Subcutaneous abdominal adipose tissue (tissue), 5 donors: ENCODE data around the gene GPN2.

Source experiments
- H3K27ac ChIP-seq: one replicate; pipeline ENCODE4 v1.7.0; 2013; ENCODE audit warnings: low read depth, mild to moderate bottlenecking, inconsistent platforms, low read length, moderate library complexity
- H3K27me3 ChIP-seq, 5 donors: one replicate each; pipeline ENCODE4 v1.7.0; 2013; ENCODE audit warnings: low read length in 5 of 5, inconsistent platforms in 1 of 5; ENCODE audit not compliant: control insufficient read depth in 5 of 5, insufficient read depth in 4 of 5
- H3K36me3 ChIP-seq, 5 donors: one replicate each; pipeline ENCODE4 v1.7.0; 2013; ENCODE audit warnings: low read length in 5 of 5; ENCODE audit not compliant: control insufficient read depth in 5 of 5, insufficient read depth in 5 of 5
- H3K4me1 ChIP-seq, 5 donors: one replicate each; pipeline ENCODE4 v1.7.0; 2013; ENCODE audit warnings: low read length in 5 of 5, mild to moderate bottlenecking in 3 of 5, moderate library complexity in 1 of 5; ENCODE audit not compliant: control insufficient read depth in 5 of 5, insufficient read depth in 5 of 5
- H3K4me3 ChIP-seq, 5 donors: one replicate each; pipeline ENCODE4 v1.7.0; 2013; ENCODE audit warnings: low read length in 5 of 5, low read depth in 1 of 5
- H3K9ac ChIP-seq, 5 donors: one replicate each; pipeline ENCODE4 v1.7.0; 2013; ENCODE audit warnings: low read length in 5 of 5, mild to moderate bottlenecking in 4 of 5, moderate library complexity in 3 of 5
- H3K9me3 ChIP-seq, 5 donors: one replicate each; pipeline ENCODE4 v1.7.0; 2013; ENCODE audit warnings: low read length in 5 of 5; ENCODE audit not compliant: control insufficient read depth in 5 of 5
- donor health status: healthy.
- donor health status: healthy.
- donor health status: healthy.
- donor health status: healthy.
- donor health status: healthy.

GPN2 gene

GRCh38 chr1:26921126-26921539 is 31.1 kb upstream of the GPN2 start:
- Histone ChIP-seq H3K9me3 (no peaks in the 10 kb centered on the region), H3K4me1 (peaks cover 1 to 22% (median 18%) of the 10 kb centered on the region in 5 donors), H3K4me3 (peak overlapping the region; percentile 58 to 97 (median 83)), H3K27me3 (no peaks in the 10 kb centered on the region), H3K9ac (peak overlapping the region; percentile 36 to 99 (median 94)), H3K27ac (peak overlapping the region; percentile 100), H3K36me3 (peaks cover 6 to 19% (median 13%) of the 10 kb centered on the region in 5 donors)

- no peak overlapping the region for H3K27ac ChIP-seq
- no peaks in the 10 kb centered on the region for H3K27me3 ChIP-seq
- H3K36me3 ChIP-seq, result no peaks in the 10 kb centered on the region
- no peak overlapping the region for H3K4me3 ChIP-seq
- H3K4me1 ChIP-seq, result no peaks in the 10 kb centered on the region
- no peak overlapping the region for H3K9ac ChIP-seq
- no peaks in the 10 kb centered on the region for H3K9me3 ChIP-seq
These were observed 25.2 kb upstream of the GPN2 start for GRCh38 chr1:26915204-26915842.

GRCh38 chr1:26913754-26914619 is 23.9 kb upstream of the GPN2 start, which contains the start of gene NR0B2:
Gene NR0B2, minus strand, starts transcription at chr1:26913975. Its CDS starts 35 bp downstream, at chr1:26913940.
- Histone ChIP-seq H3K9ac (no peak within 1 kb of the TSS), H3K9me3 (no peaks in the 10 kb centered on the region), H3K4me3 (no peak within 1 kb of the TSS), H3K27me3 (no peaks in the 10 kb centered on the region), H3K4me1 (no peaks in the 10 kb centered on the region), H3K27ac (no peak within 1 kb of the TSS), H3K36me3 (no peaks in the 10 kb centered on the region)

- Histone ChIP-seq H3K9ac (no peak overlapping the region), H3K4me1 (no peaks in the 10 kb centered on the region), H3K9me3 (no peaks in the 10 kb centered on the region), H3K4me3 (no peak overlapping the region), H3K27me3 (no peaks in the 10 kb centered on the region), H3K27ac (no peak overlapping the region), H3K36me3 (no peaks in the 10 kb centered on the region)
These were observed 23.3 kb upstream of the GPN2 start for GRCh38 chr1:26913389-26913753.

GRCh38 chr1:26912147-26912490 is 22.0 kb upstream of the GPN2 start:
- Histone ChIP-seq H3K27ac (no peak overlapping the region), H3K9me3 (no peaks in the 10 kb centered on the region), H3K27me3 (no peaks in the 10 kb centered on the region), H3K9ac (no peak overlapping the region), H3K36me3 (no peaks in the 10 kb centered on the region), H3K4me1 (no peaks in the 10 kb centered on the region), H3K4me3 (no peak overlapping the region)

- no peak overlapping the region for H3K4me3 ChIP-seq
- no peaks in the 10 kb centered on the region for H3K27me3 ChIP-seq
- no peaks in the 10 kb centered on the region for H3K4me1 ChIP-seq
- no peak overlapping the region for H3K9ac ChIP-seq
- no peaks in the 10 kb centered on the region for H3K36me3 ChIP-seq
- no peaks in the 10 kb centered on the region for H3K9me3 ChIP-seq
- no peak overlapping the region for H3K27ac ChIP-seq
These were observed 21.5 kb upstream of the GPN2 start for GRCh38 chr1:26911399-26912146.

GRCh38 chr1:26910343-26911160 is 20.5 kb upstream of the GPN2 start:
- H3K4me1 ChIP-seq, result no peaks in the 10 kb centered on the region
- no peaks in the 10 kb centered on the region for H3K27me3 ChIP-seq
- H3K36me3 ChIP-seq, result no peaks in the 10 kb centered on the region
- H3K9me3 ChIP-seq, result no peaks in the 10 kb centered on the region
- H3K9ac ChIP-seq, result no peak overlapping the region
- no peak overlapping the region for H3K27ac ChIP-seq
- no peak overlapping the region for H3K4me3 ChIP-seq

GRCh38 chr1:26909951-26910342 is 19.9 kb upstream of the GPN2 start:
- no peaks in the 10 kb centered on the region for H3K27me3 ChIP-seq
- no peaks in the 10 kb centered on the region for H3K4me1 ChIP-seq
- no peaks in the 10 kb centered on the region for H3K36me3 ChIP-seq
- H3K9me3 ChIP-seq, result no peaks in the 10 kb centered on the region
- H3K4me3 ChIP-seq, result no peak overlapping the region
- no peak overlapping the region for H3K27ac ChIP-seq
- H3K9ac ChIP-seq, result no peak overlapping the region

- H3K9me3 ChIP-seq, result no peaks in the 10 kb centered on the region
- no peak overlapping the region for H3K27ac ChIP-seq
- H3K27me3 ChIP-seq, result no peaks in the 10 kb centered on the region
- no peak overlapping the region for H3K9ac ChIP-seq
- H3K36me3 ChIP-seq, result no peaks in the 10 kb centered on the region
- no peak overlapping the region for H3K4me3 ChIP-seq
- no peaks in the 10 kb centered on the region for H3K4me1 ChIP-seq
These were observed 17.2 kb upstream of the GPN2 start for GRCh38 chr1:26907071-26907917.
